GM04503 (cell line): ENCODE measurements around the gene SH2D5.
"Not testable (repeated sequence)": the region's sequence is repeated elsewhere in the genome, so short reads cannot be mapped to it uniquely, and the experiment has no call there.

ENCODE experiments used
- DNase-seq: peaks from one replicate; pipeline ENCODE4 v3.0.0-alpha.2; 2012; ENCODE audit warnings: low read depth

The SH2D5 gene

DNA sequence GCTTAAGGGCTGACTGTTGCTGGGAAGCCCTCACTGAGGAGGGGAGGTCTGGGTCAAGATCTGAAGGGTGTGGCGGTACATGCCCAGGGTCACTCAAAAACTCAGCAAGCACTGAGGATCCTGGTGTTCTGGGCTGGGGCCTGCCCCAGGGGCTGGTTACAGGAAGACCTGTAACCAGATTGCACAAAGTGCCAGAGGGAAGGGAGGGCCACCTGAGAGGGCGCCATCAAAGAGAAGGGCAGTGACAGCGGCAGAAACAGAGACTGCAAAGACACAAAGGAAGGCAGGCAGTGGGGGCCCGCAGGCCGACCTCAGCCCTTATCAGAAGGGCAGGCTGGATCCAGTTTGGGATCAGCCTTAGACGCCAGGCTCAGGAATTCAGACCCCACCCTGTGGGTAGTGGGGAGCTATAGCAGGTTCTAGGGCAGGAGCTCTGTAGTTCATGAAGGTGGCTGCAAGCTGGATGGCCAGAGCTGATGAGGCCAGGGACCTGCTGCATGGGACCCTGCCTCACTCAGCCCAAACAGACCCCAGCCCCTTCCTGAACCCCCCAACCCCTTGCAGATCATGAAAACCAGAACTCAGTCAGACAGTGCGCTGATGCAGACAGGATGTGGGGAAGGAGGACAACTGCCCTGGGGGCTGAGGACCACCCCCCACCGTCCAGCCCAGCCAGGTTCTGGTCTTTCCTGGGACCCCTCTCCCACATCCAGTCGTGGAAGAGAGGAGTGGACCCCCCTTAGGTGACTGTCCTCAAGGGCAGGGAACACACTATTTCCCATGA, 3.9 kb downstream of the SH2D5 start:
- no peak for DNase-seq

- no peak for DNase-seq
Observed at GRCh38 chr1:20727746-20728316, 4.7 kb downstream of the SH2D5 start.

GRCh38 chr1:20726932-20727745, 5.4 kb downstream of the SH2D5 start:
- DNase-seq = no peak

DNA sequence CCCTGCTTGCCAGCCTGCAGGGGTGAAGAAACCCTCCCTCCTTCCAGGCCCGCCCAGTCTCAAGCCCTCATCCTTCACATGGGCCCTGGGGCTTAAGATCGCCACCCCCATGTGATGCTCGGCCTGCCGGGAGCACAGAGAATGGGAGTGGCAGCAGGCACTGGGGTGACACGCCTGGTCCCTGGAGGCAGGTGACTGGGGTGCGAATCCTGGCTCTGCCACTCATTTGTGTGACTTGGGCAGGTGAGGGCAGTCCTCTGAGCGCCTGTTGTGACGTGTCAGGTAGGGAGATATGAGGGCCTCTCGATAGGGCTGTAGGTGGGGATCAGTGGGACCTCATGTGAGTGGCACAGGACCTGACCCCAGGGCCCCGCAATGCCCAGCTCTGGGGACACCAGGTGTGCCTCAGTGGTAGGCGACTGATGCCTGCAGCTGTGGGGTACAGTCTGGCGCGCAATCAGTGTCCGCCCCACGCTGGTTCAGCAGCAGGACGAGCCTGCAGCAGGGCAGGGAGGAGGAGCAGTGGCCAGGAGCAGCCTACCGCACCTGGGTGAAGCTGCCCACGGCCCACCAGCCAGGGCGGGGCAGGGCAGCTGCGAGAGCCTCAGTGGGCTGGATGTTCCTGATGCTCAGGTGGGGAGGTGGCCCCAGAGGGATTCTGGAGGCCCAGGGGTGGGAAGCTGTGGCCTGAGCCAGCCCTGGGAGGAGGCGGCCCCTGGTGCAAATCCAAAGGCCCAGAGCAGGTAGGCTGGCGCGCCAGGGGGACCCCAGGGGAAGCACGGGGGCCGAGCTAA, 6.2 kb downstream of the SH2D5 start:
- no peak for DNase-seq

DNA sequence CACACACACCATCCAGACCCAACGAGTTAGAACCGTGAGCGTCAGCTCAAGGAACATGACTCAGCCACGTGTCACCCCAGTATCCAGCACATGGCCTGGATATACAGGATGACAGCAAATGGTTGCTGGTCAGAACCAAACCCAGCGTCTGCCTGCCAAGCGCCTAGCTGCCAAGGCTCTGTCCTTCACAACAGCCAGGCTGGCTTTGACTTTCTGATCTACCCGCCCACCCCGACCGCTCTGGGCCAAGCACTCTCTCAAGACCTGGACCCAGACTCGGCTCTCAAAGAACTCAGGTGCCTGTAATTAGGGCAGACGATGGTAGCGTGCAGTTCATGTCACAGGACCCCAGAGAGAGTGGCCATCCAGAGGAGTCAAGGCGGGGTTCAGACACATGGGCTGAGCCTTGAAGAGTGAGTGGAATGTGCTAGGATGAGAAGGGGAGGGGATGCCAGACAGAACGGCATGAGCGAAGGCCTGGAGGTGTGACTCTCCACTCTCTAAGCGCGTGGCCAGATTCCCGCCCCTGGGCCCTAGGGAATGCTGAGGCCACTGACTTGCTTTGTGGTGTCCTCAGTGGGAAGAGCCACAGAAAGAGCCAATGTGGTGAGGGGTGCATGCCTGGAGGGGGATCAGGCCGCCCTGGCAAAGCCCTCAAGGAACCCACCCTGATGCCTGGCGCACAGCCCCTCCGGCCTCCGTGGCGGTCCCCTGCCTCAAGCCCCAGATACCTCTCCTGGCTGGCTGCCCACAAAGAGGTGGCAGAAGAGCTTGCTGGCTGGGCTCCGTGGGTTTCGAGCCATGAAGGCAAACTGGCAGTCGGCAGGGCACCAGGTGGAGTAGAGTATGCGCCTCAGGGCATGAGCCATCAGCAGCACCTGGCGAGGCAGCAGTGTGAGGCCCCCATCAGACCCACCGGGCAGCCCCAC, 7.0 kb downstream of the SH2D5 start:
- DNase-seq = no peak

DNA sequence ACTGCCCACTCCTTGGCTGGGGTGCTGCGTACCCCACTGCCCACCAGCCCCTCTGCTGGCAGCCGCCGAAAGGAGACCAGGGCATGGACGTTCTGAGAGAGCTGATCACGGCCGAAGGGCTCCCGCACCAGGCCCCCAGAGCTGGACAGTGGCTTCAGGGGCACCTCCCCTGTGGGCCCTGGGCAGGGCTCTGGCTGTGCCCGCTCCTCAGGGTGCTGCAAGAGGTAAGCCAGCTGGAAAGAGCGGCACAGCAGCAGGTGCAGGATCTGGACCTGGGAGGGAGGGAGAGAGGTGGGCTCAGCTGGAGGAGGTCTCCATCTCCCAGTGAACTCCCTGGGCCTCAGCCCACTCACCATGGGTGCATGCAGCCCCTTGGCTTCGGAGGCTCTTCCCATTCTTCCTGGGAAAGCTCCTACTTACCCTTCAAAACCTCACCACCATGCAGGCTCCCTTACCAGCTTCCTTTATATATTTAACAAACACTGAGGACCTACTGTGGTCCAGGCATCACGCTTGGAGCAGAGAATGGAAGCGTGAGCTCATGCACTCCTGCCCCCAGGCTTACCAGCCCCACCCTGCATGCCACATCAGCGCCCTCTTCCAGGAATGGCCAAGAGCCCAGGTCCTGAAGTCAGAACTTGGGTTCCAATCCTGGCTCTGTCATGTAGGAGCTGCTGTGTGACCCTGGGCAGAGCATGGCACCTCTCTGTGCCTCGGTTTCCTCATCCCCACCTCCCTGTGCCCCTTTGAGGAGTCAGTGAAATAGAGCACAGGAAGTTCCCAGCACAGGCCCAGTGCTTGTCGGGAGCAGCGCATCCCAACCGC, 7.9 kb downstream of the SH2D5 start:
- DNase-seq = no peak

DNA sequence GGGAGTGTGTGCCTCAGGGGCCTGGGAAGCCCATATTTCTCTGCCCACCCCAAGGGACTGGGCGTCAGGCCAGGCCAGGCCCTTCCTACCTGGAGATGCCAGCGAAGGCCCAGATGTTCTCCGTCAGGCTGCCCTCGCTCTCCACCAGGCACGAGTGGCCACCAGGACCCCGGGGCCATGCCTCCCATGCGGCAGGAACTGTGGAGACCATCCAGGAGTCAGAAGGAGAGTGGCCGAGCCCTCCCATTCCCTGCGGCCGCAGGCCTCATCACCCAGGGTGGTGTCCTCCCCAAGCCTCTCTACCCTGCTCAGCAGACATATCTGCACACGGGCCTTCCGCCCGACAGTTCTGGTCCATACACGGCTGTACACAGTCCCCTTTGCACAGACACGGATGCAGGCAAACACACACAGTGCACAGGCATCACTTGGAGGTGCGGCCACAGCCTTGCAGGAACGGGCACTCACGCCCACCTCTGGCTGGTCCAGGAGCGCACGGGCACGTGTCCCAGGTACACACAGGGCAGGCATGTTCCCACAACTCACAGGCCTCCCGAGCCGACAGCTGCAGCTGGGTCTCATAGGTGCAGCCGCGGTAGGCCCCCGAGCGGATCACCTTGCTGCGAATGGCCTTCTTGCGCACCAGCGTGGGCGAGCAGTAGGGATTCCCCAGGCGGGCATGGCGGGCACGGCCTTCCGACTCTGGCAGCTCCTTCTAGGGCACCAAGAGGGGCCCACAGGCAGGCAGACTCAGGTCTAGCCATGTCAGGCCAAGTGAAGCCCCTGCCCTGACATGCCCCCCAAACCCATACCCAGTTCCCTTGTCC, 8.8 kb downstream of the SH2D5 start:
- DNase-seq = no peak

DNA sequence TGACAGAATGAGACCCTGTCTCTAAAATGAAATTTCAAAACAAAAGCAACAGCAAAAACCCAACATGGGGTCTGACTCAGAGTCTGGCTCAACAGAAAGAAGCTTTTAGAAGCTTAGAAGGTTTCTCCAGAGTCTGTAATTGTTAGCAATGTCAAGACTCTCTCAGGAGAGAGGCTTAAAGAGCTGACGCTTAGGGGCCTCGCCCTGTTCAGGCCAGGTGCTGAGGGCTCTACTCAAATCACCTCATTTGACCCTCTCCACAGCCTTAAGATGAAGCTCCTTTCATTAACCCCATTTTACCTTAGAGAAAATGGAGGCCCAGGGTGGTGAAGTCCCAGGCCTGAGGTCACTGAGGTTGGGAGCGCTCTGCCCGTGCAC, 9.4 kb downstream of the SH2D5 start:
- no peak for DNase-seq

- DNase-seq = no peak
Observed at GRCh38 chr1:20721117-20722061, 11.1 kb downstream of the SH2D5 start.

DNA sequence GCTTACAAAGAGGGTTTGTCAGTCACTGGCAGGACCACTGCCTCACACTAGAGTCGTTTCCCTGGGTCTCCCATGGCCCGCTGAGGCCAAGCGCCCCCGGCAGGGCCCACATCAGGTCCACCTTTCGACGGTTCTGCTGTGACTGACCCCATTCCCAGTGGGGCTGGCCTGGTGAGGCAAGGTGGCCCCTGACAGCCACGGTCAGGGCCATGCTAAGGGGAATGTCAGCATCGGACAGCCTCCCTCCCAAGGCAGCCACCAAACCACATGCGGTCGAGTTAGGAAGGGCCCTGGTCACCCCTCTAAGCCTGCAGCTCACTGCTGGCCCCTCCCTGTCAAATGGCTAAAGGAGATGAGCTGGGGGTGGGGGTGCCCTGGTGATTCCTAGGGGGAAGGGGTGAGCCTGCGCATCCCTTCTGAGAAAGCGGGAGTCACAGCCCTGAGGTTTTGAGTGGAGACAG, 11.8 kb downstream of the SH2D5 start:
- DNase-seq = no peak

DNA sequence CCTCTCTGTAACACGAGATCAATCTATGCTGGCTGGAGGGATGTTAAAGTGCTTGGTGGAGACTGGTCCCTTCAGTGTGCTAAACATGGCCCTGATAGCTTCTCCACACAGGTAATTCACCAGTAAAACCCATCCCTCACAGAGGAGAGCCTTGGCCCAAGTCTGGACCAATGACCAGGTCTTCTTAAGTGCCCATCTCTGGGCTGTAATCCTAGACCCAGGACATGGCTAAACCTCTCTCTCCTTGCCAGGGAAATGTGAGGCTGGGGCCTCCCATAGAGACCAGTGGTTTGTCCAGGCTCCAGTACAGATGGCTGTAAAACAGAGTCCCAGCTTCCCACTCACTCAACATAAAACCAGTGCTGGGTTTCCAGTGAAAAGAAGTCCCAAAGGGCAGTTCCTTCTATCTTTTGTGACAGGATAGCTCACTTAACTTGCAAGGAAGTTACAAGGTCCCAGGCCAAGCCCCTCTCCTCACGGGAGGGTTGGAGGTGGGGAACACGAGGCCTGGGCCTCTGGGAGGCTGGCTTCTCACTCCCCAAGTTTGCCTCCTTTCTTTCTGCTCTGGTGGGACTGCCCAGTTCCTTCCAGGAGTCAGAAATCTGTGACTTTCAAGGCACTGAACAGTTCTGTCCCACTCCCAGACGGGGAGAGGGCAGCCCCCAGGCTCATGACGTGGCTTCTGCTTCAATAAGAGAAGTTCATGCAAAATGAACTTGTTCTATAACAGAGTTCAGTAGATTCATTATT, 12.5 kb downstream of the SH2D5 start:
- DNase-seq = no peak

DNA sequence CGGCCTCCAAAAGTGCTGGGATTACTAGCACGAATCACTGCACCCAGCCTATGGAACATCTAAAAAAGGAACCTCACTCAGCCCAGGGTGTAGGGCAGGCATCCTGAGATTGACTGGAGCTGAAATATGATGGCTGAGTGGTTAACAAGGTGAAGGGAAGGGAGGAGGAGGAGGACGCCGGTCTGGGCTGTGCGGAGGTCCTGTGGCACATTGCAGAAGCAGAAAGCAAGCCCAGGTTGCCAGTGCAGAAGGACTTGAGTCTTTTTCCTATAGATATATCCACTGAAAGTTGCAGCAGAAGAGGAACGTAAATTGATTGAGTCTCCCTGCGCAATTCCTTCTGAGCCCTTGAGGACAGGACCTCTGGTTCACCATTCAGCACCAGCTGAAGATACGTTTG, 13.2 kb downstream of the SH2D5 start:
- DNase-seq = no peak

DNA sequence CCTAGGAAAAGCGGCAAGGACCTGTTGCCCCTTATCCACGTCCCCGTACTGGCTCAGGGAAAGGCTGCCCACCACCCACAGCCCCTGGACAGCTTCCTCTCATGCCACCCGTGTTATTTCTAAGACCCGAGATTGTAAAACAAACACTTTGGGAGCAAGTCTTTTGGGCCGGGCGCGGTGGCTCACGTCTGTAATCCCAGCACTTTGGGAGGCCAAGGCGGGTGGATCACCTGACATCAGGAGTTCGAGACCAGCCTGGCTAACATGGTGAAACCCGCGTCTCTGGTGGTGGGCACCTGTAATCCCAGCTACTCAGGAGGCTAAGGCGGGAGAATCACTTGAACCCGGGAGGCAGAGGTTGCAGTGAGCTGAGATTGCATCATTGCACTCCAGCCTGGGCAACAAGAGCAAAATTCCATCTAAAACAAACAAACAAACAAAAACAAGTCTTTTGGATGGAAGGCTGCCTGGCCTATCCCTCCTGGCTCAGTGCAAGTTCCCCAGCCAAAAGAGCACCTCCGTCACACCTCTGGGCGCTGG, 14.1 kb downstream of the SH2D5 start:
- not testable (repeated sequence) for DNase-seq

GRCh38 chr1:20717452-20718342, 14.8 kb downstream of the SH2D5 start, which contains the start of gene KIF17:
KIF17 (minus strand) TSS chr1:20718007; CDS start chr1:20717706, 301 bp downstream.
- DNase-seq = peak; percentile 12

GRCh38 chr1:20716232-20716631, 16.3 kb downstream of the SH2D5 start:
- DNase-seq = no peak

- DNase-seq = no peak
Observed at GRCh38 chr1:20715406-20715805, 17.1 kb downstream of the SH2D5 start.
